Esophagus muscularis mucosa (tissue), 4 donors: ENCODE data around the gene LRCOL1.

Source experiments
- CTCF ChIP-seq, 3 experiments: fragments of 200-600 bp in 2 of 3; fragments of 450-650 bp in 1 of 3; sonication (generic) in 2 of 3; IDR thresholded peaks; one replicate each; pipeline ENCODE4 v1.5.1; 2017 to 2019; ENCODE audit warnings: antibody characterized with exemption in 3 of 3, mild to moderate bottlenecking in 2 of 3, moderate library complexity in 1 of 3
- EP300 ChIP-seq: sonication (generic); formaldehyde crosslinking; IDR thresholded peaks from one replicate; pipeline ENCODE4 v1.6.1; 2017; ENCODE audit warnings: antibody characterized with exemption
- POLR2A ChIP-seq: fragments of 450-650 bp; IDR thresholded peaks from one replicate; pipeline ENCODE4 v1.6.1; 2017; ENCODE audit warnings: antibody characterized with exemption, moderate library complexity, mild to moderate bottlenecking, low read depth
- POLR2AphosphoS5 ChIP-seq, 2 donors: sonication (generic); formaldehyde crosslinking; IDR thresholded peaks; one replicate each; pipeline ENCODE4 v1.6.1; 2017; ENCODE audit warnings: antibody characterized with exemption in 2 of 2

GRCh38 chr12:132634411-132634990 is 24.1 kb upstream of the LRCOL1 start:
- TF ChIP-seq CTCF (IDR thresholded peaks at IDR 0.05), result no peak
- no peak for TF ChIP-seq POLR2A
- no peak for TF ChIP-seq POLR2AphosphoS5 (IDR thresholded peaks at IDR 0.05)
- no peak for TF ChIP-seq EP300
